HepG2 (cell line): ENCODE data around the gene NOTCH2. TPM values are rescaled to one million over a fixed set of nuclear protein-coding genes. Genes with fewer than 3 reads are reported as not detected.

Source experiments
- ATAC-seq: fragments of 200-7000 bp; cut with Tn5 transposase; 3 replicates; pipeline ENCODE4 v1.9.1; 2020; ENCODE audit warnings: mild to moderate bottlenecking, moderate library complexity
- BruUV-seq: library from RNA; stranded (reverse); fragments of 400-500 nt; replicated peaks from 2 replicates; lab custom pipeline; 2021; lab: Mats Ljungman, UMichigan
- CTCF ChIA-PET: fragments of 300-600 bp; formaldehyde crosslinking; extraction: SDS; loops from one replicate; lab custom pipeline; 2021; ENCODE audit warnings: low total read pairs, inconsistent platforms, low intra/inter-chr PET ratio; lab: Yijun Ruan, JAX
- POLR2A ChIA-PET: fragments of 350-600 bp; sonication (Branson Sonifier 250); formaldehyde crosslinking; loops from one replicate; lab custom pipeline; 2020; ENCODE audit warnings: antibody characterized with exemption, inconsistent platforms; lab: Yijun Ruan, JAX
- DNase-seq: peaks from one replicate; pipeline ENCODE4 v3.0.0-alpha.2; 2015; ENCODE audit warnings: low spot score
- FAIRE-seq: peaks from 3 replicates; lab custom pipeline; 2011; peaks lifted over from hg19 to GRCh38; lab: Jason Lieb, UNC
- H2AFZ ChIP-seq: one replicate; pipeline ENCODE4 v1.6.1; 2011; ENCODE audit warnings: low read length, inconsistent platforms
- H3K27ac ChIP-seq: fragments of 300-600 bp; 3 replicates; pipeline ENCODE4 v1.8.0; 2011; ENCODE audit warnings: mixed run types, mild to moderate bottlenecking, mixed read lengths, low read length, inconsistent platforms; ENCODE audit not compliant: insufficient read depth; ENCODE audit errors: extremely low read length
- H3K27me3 ChIP-seq, 2 experiments: fragments of 200-600 bp in 1 of 2; 2 replicates in 1 of 2; 3 replicates in 1 of 2; pipeline versions ENCODE4 v1.6.0 to v1.8.0; 2011; ENCODE audit warnings: low read length in 2 of 2, mild to moderate bottlenecking in 2 of 2, moderate library complexity in 2 of 2, inconsistent platforms in 1 of 2; ENCODE audit not compliant: insufficient read depth in 2 of 2, control insufficient read depth in 1 of 2
- H3K36me3 ChIP-seq, 2 experiments: fragments of 200-600 bp in 1 of 2; replicated peaks in 1 of 2; 2 replicates in 1 of 2; 3 replicates in 1 of 2; pipeline versions ENCODE4 v1.5.1 to v1.8.0; 2011; ENCODE audit warnings: low read length in 2 of 2, inconsistent platforms in 1 of 2; ENCODE audit not compliant: insufficient read depth in 2 of 2, control insufficient read depth in 1 of 2
- H3K4me1 ChIP-seq: 2 replicates; pipeline ENCODE4 v1.5.1; 2012; ENCODE audit warnings: low read length, inconsistent platforms; ENCODE audit not compliant: insufficient read depth
- H3K4me2 ChIP-seq: 2 replicates; pipeline ENCODE4 v1.6.0; 2011; ENCODE audit warnings: low read depth, low read length, inconsistent platforms
- H3K4me3 ChIP-seq, 3 experiments: fragments of 200-600 bp in 1 of 3; sonication (generic), shearing (Covaris generic) in 1 of 3; replicated peaks in 1 of 3; 2 replicates each; pipeline ENCODE4 v1.5.1; 2011 to 2016; ENCODE audit warnings: low read length in 3 of 3, inconsistent platforms in 2 of 3, low read depth in 2 of 3, mild to moderate bottlenecking in 2 of 3, control low read depth in 1 of 3, mixed read lengths in 1 of 3; ENCODE audit not compliant: insufficient read depth in 1 of 3
- H3K79me2 ChIP-seq: one replicate; pipeline ENCODE4 v1.6.1; 2011; ENCODE audit warnings: low read length, inconsistent platforms; ENCODE audit not compliant: insufficient read depth
- H3K9ac ChIP-seq: 2 replicates; pipeline ENCODE4 v1.6.0; 2011; ENCODE audit warnings: mild to moderate bottlenecking, low read depth, low read length, inconsistent platforms; ENCODE audit not compliant: insufficient read depth
- H3K9me3 ChIP-seq: 2 replicates; pipeline ENCODE4 v1.5.1; 2012; ENCODE audit warnings: mild to moderate bottlenecking, low read length
- H4K20me1 ChIP-seq: 2 replicates; pipeline ENCODE4 v1.6.0; 2011; ENCODE audit warnings: inconsistent platforms, mild to moderate bottlenecking, low read length, moderate library complexity; ENCODE audit not compliant: insufficient read depth
- ATAD3A ChIP-seq: sonication (generic); formaldehyde crosslinking; IDR thresholded peaks from 2 replicates; pipeline ENCODE4 v1.4.0; 2020; ENCODE audit warnings: missing genetic modification reagents
- ETV5 ChIP-seq: IDR thresholded peaks from 2 replicates; pipeline ENCODE4 v1.6.1; 2018; ENCODE audit warnings: missing biosample characterization, missing genetic modification reagents, inconsistent platforms, borderline replicate concordance
- PHB2 ChIP-seq: fragments of 450-650 bp; IDR thresholded peaks from 2 replicates; pipeline ENCODE4 v1.6.1; 2018; ENCODE audit not compliant: partially characterized antibody
- RXRA ChIP-seq: sonication (generic); formaldehyde crosslinking; IDR thresholded peaks from 2 replicates; pipeline ENCODE4 v1.5.1; 2020; ENCODE audit warnings: missing genetic modification reagents
- ZBTB1 ChIP-seq: sonication (generic); formaldehyde crosslinking; IDR thresholded peaks from 2 replicates; pipeline ENCODE4 v1.4.0; 2020; ENCODE audit warnings: missing genetic modification reagents, borderline replicate concordance
- ZBTB38 ChIP-seq: sonication (generic); formaldehyde crosslinking; IDR thresholded peaks from 2 replicates; pipeline ENCODE4 v1.5.1; 2020; ENCODE audit warnings: mild to moderate bottlenecking, missing genetic modification reagents
- ZMYM3 ChIP-seq: sonication (generic); formaldehyde crosslinking; IDR thresholded peaks from 2 replicates; pipeline ENCODE4 v1.5.1; 2020; ENCODE audit warnings: mild to moderate bottlenecking, missing genetic modification reagents
- ZNF235 ChIP-seq: sonication (generic); formaldehyde crosslinking; IDR thresholded peaks from 2 replicates; pipeline ENCODE4 v1.8.1; 2023; ENCODE audit warnings: mild to moderate bottlenecking, missing genetic modification reagents, borderline replicate concordance
- ZNF329 ChIP-seq: sonication (generic); formaldehyde crosslinking; IDR thresholded peaks from 2 replicates; pipeline ENCODE4 v1.9.0; 2021; ENCODE audit warnings: low read depth, mild to moderate bottlenecking, missing genetic modification reagents
- WGBS: methylation state at CpG from one replicate; pipeline ENCODE4 v1.1.6; 2017; ENCODE audit warnings: low lambda C conversion rate; 5-methylcytosine and 5-hydroxymethylcytosine counted together
- in situ Hi-C: cut with HindIII; loops from 2 replicates; pipeline ENCODE4 v1.10.0; 2017; ENCODE audit warnings: low pct_unique_long_range_greater_than_20kb; ENCODE audit not compliant: extremely low pct_ligation_motif_present
- intact Hi-C: fragments of 100-400 bp; cut with micrococcal nuclease; formaldehyde crosslinking; loops from one replicate; pipeline ENCODE4 v1.10.0; 2022; ENCODE audit not compliant: unreplicated experiment
- polyA plus RNA-seq, 8 experiments: library from polyadenylated mRNA; depleted of rRNA in 3 of 8; stranded (reverse) in 7 of 8; unstranded in 1 of 8; fragments of >200 nt; fragmentation: Illumina TruSeq in 4 of 8; extraction: Trizol in 4 of 8; gene quantifications; 2 replicates each; pipeline versions ENCODE4 v1.2.1 to v1.2.3, GENCODE V29; 2011 to 2016; ENCODE audit warnings: low read depth in 4 of 8, missing spikeins in 1 of 8, mixed read lengths in 1 of 8; ENCODE audit not compliant: insufficient read depth in 1 of 8
- total RNA-seq, 5 experiments: library from RNA; depleted of rRNA; stranded (reverse); fragments of >200 nt; fragmentation: Illumina TruSeq; extraction: Trizol; gene quantifications; 2 replicates each; pipeline ENCODE4 v1.2.3, GENCODE V29; 2016; ENCODE audit warnings: low read depth in 1 of 5
- TF ChIP-seq, protein P1 (sequence below): sonication (generic); formaldehyde crosslinking; IDR thresholded peaks from 2 replicates; pipeline ENCODE4 v1.9.0; 2021; ENCODE audit warnings: missing genetic modification reagents, mild to moderate bottlenecking, borderline replicate concordance
- TF ChIP-seq, protein P2 (sequence below): sonication (generic); formaldehyde crosslinking; IDR thresholded peaks from 2 replicates; pipeline ENCODE4 v1.5.1; 2020; ENCODE audit warnings: missing genetic modification reagents, mild to moderate bottlenecking, borderline replicate concordance
- TF ChIP-seq, protein P3 (sequence below), 2 experiments: IDR thresholded peaks; 2 replicates each; pipeline ENCODE4 v1.6.1; 2011 to 2012; ENCODE audit warnings: low read length in 2 of 2, borderline replicate concordance in 1 of 2, low read depth in 1 of 2, mild to moderate bottlenecking in 1 of 2, moderate library complexity in 1 of 2
- TF ChIP-seq, protein P4 (sequence below): sonication (generic); formaldehyde crosslinking; IDR thresholded peaks from 2 replicates; pipeline ENCODE4 v1.4.0; 2020; ENCODE audit warnings: missing genetic modification reagents, mild to moderate bottlenecking, borderline replicate concordance

The NOTCH2 gene
- total and polyA plus RNA-seq, 2 of the 13 experiments (the other 11 are each of a cell fraction or from before 2014, with no cell fraction given), result 4.0 to 11.4 TPM

DNA sequence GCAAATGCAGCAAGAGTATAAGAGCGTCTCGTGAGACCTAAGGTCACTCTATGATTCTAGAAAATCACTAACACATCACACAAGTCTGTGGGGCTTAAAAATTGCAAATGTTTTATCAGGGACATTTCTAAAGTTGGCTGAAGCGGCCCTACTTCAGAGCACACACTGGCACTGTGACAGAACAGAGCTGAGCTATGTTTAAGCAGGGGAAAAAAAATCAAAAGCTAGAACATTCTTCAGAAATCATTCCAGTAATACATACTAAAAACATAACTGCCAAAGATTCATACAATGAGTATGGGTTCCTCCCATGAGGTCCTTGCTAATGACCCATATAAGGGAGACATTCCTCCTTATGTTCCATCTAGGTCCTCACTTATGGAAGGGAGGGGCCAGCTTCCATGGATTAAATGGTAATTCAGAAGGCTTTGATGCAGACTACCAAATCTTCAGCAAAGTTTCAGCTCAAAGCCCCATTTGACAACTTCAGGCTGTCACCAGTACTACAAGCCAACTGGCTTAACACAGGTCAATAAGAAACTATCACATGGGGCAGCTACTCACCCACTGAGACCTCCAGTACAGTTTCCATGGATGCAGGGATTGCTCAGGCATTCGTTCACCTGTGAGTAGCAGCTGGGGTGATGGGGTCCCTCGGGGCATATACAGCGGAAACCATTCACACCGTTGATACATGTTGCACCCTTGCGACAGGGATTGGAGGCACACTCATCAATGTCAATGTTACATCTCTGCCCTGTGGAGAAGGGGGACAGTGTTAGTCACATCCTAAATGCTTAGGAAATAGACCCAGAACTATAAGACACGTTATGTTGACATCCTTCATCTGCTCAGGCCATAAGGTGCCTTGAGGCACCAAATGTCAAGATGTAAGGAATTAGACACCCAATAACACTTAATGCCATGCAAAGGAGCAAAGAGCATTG lies 114.7 kb downstream of the NOTCH2 start:
- intact Hi-C loops, result no loop called here
- no peak for ATAC-seq
- CTCF ChIA-PET, result no interaction called here
- TF ChIP-seq ETV5 (no peak), ZMYM3 (CRISPR knock-in tag) (no peak), ZNF329 (CRISPR knock-in tag) (no peak), PHB2 (no peak), ATAD3A (CRISPR knock-in tag) (no peak), RXRA (CRISPR knock-in tag) (no peak), ZBTB38 (CRISPR knock-in tag) (no peak), ZNF235 (CRISPR knock-in tag) (no peak), ZBTB1 (no peak)
- TF ChIP-seq, protein P1, sequence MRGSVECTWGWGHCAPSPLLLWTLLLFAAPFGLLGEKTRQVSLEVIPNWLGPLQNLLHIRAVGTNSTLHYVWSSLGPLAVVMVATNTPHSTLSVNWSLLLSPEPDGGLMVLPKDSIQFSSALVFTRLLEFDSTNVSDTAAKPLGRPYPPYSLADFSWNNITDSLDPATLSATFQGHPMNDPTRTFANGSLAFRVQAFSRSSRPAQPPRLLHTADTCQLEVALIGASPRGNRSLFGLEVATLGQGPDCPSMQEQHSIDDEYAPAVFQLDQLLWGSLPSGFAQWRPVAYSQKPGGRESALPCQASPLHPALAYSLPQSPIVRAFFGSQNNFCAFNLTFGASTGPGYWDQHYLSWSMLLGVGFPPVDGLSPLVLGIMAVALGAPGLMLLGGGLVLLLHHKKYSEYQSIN (CRISPR knock-in tag), result no peak
- TF ChIP-seq, protein P2, sequence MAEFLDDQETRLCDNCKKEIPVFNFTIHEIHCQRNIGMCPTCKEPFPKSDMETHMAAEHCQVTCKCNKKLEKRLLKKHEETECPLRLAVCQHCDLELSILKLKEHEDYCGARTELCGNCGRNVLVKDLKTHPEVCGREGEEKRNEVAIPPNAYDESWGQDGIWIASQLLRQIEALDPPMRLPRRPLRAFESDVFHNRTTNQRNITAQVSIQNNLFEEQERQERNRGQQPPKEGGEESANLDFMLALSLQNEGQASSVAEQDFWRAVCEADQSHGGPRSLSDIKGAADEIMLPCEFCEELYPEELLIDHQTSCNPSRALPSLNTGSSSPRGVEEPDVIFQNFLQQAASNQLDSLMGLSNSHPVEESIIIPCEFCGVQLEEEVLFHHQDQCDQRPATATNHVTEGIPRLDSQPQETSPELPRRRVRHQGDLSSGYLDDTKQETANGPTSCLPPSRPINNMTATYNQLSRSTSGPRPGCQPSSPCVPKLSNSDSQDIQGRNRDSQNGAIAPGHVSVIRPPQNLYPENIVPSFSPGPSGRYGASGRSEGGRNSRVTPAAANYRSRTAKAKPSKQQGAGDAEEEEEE (CRISPR knock-in tag), result no peak
- TF ChIP-seq, protein P3, sequence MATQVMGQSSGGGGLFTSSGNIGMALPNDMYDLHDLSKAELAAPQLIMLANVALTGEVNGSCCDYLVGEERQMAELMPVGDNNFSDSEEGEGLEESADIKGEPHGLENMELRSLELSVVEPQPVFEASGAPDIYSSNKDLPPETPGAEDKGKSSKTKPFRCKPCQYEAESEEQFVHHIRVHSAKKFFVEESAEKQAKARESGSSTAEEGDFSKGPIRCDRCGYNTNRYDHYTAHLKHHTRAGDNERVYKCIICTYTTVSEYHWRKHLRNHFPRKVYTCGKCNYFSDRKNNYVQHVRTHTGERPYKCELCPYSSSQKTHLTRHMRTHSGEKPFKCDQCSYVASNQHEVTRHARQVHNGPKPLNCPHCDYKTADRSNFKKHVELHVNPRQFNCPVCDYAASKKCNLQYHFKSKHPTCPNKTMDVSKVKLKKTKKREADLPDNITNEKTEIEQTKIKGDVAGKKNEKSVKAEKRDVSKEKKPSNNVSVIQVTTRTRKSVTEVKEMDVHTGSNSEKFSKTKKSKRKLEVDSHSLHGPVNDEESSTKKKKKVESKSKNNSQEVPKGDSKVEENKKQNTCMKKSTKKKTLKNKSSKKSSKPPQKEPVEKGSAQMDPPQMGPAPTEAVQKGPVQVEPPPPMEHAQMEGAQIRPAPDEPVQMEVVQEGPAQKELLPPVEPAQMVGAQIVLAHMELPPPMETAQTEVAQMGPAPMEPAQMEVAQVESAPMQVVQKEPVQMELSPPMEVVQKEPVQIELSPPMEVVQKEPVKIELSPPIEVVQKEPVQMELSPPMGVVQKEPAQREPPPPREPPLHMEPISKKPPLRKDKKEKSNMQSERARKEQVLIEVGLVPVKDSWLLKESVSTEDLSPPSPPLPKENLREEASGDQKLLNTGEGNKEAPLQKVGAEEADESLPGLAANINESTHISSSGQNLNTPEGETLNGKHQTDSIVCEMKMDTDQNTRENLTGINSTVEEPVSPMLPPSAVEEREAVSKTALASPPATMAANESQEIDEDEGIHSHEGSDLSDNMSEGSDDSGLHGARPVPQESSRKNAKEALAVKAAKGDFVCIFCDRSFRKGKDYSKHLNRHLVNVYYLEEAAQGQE (IDR thresholded peaks at IDR 0.05; ENCODE audit: borderline replicate concordance in 1 of 2, low read depth in 1 of 2, low read length in 2 of 2), result no peak
- TF ChIP-seq, protein P4, sequence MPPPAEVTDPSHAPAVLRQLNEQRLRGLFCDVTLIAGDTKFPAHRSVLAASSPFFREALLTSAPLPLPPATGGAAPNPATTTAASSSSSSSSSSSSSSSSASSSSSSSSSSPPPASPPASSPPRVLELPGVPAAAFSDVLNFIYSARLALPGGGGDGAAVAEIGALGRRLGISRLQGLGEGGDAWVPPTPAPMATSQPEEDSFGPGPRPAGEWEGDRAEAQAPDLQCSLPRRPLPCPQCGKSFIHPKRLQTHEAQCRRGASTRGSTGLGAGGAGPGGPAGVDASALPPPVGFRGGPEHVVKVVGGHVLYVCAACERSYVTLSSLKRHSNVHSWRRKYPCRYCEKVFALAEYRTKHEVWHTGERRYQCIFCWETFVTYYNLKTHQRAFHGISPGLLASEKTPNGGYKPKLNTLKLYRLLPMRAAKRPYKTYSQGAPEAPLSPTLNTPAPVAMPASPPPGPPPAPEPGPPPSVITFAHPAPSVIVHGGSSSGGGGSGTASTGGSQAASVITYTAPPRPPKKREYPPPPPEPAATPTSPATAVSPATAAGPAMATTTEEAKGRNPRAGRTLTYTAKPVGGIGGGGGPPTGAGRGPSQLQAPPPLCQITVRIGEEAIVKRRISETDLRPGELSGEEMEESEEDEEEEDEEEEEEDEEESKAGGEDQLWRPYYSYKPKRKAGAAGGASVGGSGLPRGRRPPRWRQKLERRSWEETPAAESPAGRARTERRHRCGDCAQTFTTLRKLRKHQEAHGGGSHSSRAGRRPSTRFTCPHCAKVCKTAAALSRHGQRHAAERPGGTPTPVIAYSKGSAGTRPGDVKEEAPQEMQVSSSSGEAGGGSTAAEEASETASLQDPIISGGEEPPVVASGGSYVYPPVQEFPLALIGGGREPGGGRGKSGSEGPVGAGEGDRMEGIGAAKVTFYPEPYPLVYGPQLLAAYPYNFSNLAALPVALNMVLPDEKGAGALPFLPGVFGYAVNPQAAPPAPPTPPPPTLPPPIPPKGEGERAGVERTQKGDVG (CRISPR knock-in tag), result no peak

More for the DNA sequence above, 114.7 kb downstream of the NOTCH2 start:
- Histone ChIP-seq H3K36me3 (peaks cover 0 to 1% of the 10 kb centered on the region in 2 experiments; a peak in 4 of 5 replicates), H3K79me2 (no peaks in the 10 kb centered on the region), H3K27ac (no peak overlapping the region), H3K9ac (no peak overlapping the region), H3K27me3 (no peaks in the 10 kb centered on the region), H2AFZ (no peak overlapping the region), H3K4me3 (no peak overlapping the region), H3K4me2 (no peak overlapping the region), H4K20me1 (no peaks in the 10 kb centered on the region), H3K4me1 (peaks cover 31% of the 10 kb centered on the region), H3K9me3 (no peaks in the 10 kb centered on the region)
- WGBS, result 94% methylated on average over 9 of the region's 9 CpGs
- DNase-seq (no peak), FAIRE-seq (no peak)
- no TSS peak for BruUV-seq
- POLR2A ChIA-PET, result no interaction called here
- in situ Hi-C loops, result no loop called here
